GM19463 (cell line): Measurements from ENCODE around the gene B4GALT1.
"Not testable (repeated sequence)": the region's sequence is repeated elsewhere in the genome, so short reads cannot be mapped to it uniquely, and the experiment has no call there.

Source experiments
- ATAC-seq: cut with Tn5 transposase; IDR thresholded peaks from one replicate; pipeline ENCODE4 v1.9.1; 2021; ENCODE audit warnings: mild to moderate bottlenecking, moderate library complexity; ENCODE audit not compliant: unreplicated experiment

The B4GALT1 gene

GRCh38 chr9:33163433-33164137 is 3.6 kb downstream of the B4GALT1 start:
- ATAC-seq, result no peak

DNA sequence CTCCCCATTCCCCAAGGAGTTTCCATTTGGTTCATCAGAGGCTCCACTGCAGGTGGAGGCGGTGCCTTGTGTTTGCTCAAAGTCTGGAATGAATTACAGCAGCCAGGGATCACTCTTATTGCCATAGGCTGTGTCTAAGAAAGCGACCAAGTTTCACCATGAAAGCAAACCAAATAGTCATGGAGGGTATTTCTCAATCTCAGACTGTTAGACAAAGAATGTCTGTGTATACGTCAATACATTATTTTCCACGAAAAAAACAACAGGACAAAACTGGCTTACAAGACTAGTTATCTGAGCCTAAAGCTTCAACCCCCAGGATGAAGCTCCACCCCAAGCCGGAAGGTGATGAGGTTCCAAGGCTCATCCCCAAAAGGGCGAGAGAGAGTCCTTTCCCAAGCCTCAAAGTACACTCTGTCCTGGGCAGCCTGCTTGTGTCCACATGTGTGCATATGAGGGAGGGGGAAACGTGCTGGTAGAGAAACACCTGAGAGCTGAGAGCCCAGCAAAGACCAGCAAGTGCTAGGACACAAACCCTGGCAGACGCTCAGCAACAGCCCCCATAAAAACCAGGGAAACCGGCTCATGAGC is 4.3 kb downstream of the B4GALT1 start:
- no peak for ATAC-seq

- ATAC-seq, result no peak
Observed at GRCh38 chr9:33161589-33162132, 5.5 kb downstream of the B4GALT1 start.

GRCh38 chr9:33161011-33161588 is 6.0 kb downstream of the B4GALT1 start:
- no peak for ATAC-seq

- not testable (repeated sequence) for ATAC-seq
Observed at GRCh38 chr9:33160446-33160845, 6.7 kb downstream of the B4GALT1 start.

DNA sequence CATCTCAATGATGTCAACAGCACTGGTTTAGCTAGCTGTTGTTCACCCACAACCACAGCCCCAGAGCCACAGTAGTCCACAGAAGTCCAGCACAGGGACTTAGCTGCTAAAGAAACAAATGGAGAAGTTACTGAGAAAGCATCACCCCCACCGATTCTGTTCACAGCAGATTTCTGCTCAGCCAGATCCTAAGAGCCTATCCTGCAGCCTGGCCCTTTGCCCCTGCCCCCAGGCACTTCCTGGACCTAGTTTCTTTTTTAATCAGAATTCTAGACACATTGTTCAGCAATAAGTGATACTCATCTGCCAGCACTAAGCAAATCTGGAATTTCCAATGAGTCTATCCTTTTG is 7.4 kb downstream of the B4GALT1 start:
- peak; percentile 31 for ATAC-seq

- ATAC-seq, result peak; percentile 20
Observed at GRCh38 chr9:33158843-33159776, 8.0 kb downstream of the B4GALT1 start.

- ATAC-seq, result peak; percentile 2
Observed at GRCh38 chr9:33157960-33158842, 8.9 kb downstream of the B4GALT1 start.

DNA sequence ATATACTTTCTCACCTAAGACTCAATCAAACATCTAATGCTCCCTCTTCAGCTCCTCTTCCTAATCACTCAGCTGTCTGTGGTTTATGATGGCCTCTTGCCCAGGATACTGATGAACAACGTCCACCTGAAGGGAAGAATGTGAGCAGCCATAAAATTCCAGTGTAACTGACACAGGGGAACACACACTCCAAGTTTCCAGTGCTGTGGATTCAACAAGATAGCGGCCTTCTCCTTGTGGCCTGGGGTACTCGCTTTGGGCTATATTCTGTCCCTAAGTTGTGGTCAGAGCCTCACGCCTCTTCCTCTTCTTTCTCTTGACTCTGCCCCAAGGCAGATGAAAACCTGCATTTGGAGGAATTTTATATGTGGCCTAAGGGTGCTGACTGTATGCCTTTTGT is 11.7 kb downstream of the B4GALT1 start:
- ATAC-seq, result no peak

DNA sequence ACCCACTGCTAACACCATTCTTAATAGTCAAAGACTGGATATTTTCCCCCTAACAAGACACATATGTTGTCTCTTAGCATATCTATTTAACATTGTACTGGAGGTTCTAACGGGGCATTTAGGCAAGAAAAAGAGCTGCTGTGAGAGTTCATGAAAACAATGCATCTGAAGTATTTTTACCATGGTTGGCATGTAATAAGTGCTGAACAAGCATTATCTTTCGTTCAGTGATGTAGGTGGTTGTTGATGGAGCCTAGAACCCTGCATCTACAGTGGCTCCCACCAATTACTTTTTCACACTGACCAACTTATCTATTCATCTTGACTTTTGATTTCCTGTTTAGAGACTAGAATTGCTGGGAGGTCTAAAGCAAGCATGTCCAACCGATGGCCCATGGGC is 12.8 kb downstream of the B4GALT1 start:
- no peak for ATAC-seq

- no peak for ATAC-seq
Observed at GRCh38 chr9:33153666-33154065, 13.5 kb downstream of the B4GALT1 start.

DNA sequence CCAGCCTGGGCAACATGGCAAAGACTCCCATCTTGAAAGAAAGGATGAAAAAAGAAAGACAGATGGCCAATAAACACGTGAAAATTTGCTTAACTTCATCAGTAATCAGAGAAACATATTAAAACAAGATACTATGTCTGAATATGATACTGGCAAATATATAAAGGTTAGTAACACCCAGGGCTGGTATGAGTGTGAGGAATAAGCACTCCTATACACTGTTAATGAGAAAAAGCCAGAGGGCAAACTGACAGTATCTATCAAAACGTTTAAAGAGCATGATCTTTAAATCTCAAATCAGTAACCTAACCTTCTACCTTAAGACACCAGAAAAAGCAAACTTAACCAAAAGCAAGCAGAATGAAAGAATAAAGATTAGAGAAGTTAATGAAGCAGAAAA is 14.1 kb downstream of the B4GALT1 start:
- no peak for ATAC-seq

- no peak for ATAC-seq
Observed at GRCh38 chr9:33151601-33152000, 15.5 kb downstream of the B4GALT1 start.

- no peak for ATAC-seq
Observed at GRCh38 chr9:33151007-33151557, 16.1 kb downstream of the B4GALT1 start.

- no peak for ATAC-seq
Observed at GRCh38 chr9:33148367-33149014, 18.6 kb downstream of the B4GALT1 start.

- no peak for ATAC-seq
Observed at GRCh38 chr9:33147416-33148169, 19.5 kb downstream of the B4GALT1 start.

DNA sequence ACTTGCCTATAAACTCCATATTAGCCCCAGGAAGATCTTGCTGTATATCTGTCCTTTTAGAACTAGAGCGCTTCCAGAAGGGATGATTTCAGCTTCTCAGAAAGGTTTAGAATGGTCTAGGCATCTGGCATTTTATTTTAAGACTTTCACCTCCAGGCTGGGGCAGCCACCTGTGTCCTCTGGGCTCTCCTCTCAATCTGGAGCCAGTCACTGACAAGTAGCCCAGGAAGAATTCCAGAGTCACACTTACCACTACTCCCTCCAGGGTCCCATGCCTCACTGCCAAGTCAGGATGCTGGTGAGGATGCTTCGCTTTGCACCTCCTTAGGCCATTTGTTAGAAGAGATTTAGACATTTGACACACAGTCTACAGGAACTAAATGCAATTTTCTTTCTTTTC is 20.8 kb downstream of the B4GALT1 start:
- ATAC-seq, result no peak

DNA sequence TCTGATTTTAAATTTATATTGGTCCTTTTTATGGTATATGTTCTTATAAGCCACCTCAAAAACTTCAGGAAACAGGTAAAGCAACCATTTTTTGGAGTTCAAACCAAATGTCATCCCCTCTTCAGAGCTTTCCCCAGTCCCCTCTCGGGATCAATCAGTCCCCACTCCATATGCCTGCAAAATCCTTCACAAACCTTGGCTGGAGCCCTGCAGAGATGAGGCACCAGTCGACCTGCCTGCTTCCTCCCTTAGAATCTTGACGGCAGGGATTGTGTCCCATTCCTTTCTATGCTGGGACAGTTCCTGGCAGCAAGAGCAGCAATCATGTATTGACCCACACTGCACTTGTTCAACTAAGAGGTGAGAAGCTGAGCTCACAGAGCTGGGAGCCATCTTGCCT is 22.6 kb downstream of the B4GALT1 start:
- no peak for ATAC-seq

- ATAC-seq, result no peak
Observed at GRCh38 chr9:33143241-33143661, 23.9 kb downstream of the B4GALT1 start.
